MG63 (cell line): ENCODE measurements around the gene ARFGAP3. TPM values are rescaled to one million over a fixed set of nuclear protein-coding genes. Genes with fewer than 3 reads are reported as not detected.

Experiments
- DNase-seq: peaks from one replicate; pipeline ENCODE4 v3.0.0-alpha.2; 2020
- H3K27me3 ChIP-seq: fragments of 250-450 bp; sonication (Bioruptor Pico); 2 replicates; pipeline ENCODE4 v1.5.1; 2020; ENCODE audit warnings: mild to moderate bottlenecking, moderate library complexity
- H3K36me3 ChIP-seq: fragments of 250-450 bp; sonication (Bioruptor Pico); 2 replicates; pipeline ENCODE4 v1.5.1; 2020; ENCODE audit warnings: mild to moderate bottlenecking, moderate library complexity
- H3K4me3 ChIP-seq: fragments of 250-450 bp; sonication (Bioruptor Pico); 2 replicates; pipeline ENCODE4 v1.5.1; 2020; ENCODE audit warnings: mild to moderate bottlenecking, moderate library complexity
- H3K9me3 ChIP-seq: fragments of 250-450 bp; sonication (Bioruptor Pico); 2 replicates; pipeline ENCODE4 v1.5.1; 2020; ENCODE audit warnings: mild to moderate bottlenecking, moderate library complexity
- total RNA-seq: library from RNA; depleted of rRNA; stranded (reverse); fragments of >200 nt; shearing (Covaris generic); gene quantifications from 2 replicates; pipeline ENCODE4 v1.2.3, GENCODE V29; 2014; ENCODE audit warnings: low replicate concordance

The ARFGAP3 gene
- total RNA-seq, 1 experiment from 2014 or later: 27.5 TPM

DNA sequence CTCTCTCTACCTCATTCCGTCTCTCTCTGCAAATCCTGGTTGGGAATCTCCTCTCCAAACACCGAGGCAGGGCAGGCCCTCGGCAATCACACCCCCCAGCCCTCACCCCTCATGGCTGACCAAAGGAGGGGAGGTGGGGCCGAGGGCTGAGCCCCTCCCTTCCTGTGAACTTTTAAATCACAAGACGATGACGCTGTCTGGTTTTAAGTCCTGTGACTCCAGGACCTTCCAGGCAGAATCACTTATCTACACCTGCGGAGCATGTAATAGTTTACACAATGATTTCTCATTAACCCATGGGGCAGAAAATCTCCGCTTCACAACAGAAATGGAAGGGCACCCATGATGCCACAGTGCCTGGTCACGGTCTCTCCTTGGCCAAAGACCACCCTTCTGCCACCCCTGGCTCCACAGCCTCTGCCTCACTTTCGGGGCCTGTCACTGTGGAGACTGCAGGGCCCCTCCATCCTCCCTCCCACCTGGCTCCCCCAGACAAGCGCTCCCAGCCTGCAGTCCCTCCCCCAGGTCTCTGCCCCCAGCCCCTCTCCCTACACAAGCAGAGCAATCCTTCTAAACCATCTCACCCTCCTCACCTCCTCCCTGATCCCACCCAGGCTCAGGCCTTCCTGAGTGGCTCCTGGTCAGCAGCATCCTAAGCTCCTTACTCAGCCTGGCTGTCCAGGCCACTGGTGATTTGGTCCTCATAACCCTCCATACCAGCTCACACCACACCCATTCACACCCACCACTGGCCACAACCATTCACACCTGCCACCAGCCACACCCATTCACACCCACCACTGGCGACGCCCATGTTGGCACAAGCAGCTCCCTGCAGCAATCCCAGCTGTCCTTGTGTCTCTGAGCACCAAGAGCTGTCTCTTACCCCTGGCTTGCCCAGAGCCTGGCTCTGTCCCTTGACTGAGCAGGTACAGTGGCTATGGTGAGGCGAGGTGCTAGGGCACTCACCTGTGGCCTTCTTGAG is 30.7 kb upstream of the ARFGAP3 start:
- H3K36me3 ChIP-seq: peaks cover 23% of the 10 kb centered on the region
- DNase-seq: no peak

DNA sequence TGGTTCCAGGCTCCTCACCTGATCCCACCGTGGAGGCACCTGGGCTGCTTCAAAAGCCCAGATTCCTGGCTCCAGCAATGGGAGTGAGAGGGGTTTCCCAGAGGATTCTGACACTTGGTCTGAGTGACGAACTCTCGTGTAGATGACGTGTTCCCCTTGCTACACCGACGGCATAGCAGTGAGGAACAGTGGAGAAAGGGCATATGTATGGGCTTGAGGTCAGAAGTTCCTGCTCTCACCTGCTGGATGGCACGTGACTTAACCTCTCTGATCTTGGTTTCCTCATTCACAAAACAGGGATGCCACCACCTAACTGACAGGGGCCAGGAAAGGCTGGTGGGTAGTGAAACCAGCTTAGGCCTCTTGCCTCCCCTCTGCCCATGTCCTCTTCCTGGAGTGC is 30.0 kb upstream of the ARFGAP3 start:
- no peaks in the 10 kb centered on the region for H3K27me3 ChIP-seq
- peaks cover 23% of the 10 kb centered on the region for H3K36me3 ChIP-seq

More for the DNA sequence above, 30.7 kb upstream of the ARFGAP3 start:
- Histone ChIP-seq H3K9me3 (no peaks in the 10 kb centered on the region), H3K27me3 (no peaks in the 10 kb centered on the region), H3K4me3 (no peak overlapping the region)

DNA sequence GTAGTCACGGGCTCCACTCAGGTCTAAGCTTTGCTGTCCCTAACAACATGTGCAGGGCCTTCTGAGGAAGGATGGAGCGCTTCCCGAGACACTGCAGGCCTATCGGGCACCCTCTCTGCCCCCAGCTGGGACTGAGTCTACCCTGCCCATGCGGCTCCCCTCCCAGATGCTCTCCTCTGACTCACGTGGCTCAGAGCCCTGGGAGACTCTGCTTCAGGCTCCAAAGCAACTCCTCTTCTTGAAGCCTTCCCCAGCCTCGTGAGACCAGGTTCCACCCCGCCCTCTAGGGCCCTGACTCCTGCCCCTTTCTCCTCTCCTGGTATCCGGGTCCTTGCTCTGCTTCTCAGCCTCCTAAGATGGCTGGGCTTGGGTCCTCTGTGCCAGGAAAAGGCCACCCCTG is 28.4 kb upstream of the ARFGAP3 start:
- Histone ChIP-seq H3K4me3 (no peak overlapping the region), H3K9me3 (no peaks in the 10 kb centered on the region), H3K36me3 (peaks cover 24% of the 10 kb centered on the region), H3K27me3 (no peaks in the 10 kb centered on the region)
- peak; percentile 74 for DNase-seq

More for the DNA sequence above, 30.0 kb upstream of the ARFGAP3 start:
- DNase-seq: no peak
- Histone ChIP-seq H3K4me3 (no peak overlapping the region), H3K9me3 (no peaks in the 10 kb centered on the region)

DNA sequence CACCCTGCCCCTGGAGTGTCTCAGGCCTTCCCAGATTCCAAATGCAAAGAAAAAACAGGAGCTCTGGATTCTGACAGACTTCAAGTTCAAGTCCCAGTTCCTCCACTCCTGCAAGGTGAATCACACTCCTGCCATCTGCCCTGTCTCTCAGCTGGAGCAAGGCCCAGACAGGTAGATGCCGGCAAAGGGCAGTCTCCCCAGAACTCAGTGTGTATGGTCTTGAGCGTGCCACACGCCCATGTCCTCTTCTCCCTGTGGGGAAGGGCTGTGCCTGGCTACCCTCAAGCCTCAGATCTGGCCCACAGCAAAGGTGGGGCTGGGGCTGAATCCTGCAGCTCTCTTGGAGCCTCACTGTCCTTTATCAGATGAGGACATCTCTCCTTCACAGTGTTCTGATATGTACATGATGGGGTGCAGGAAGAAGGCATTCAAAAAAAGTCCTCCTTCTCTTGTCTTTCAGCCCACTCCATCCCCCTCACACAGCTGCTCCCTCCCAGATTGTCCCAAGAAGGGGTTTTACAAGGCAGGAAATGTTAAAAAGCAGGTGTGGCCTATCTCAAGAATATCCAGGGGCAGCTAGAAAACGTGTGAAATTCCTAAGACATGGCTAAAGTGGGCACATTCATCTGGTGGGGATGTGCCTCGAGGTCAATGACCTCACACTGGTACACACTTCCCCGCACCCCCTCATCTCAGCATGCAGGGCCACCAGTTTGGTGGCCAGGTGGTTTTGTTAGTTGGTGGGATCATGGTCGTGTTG is 27.7 kb upstream of the ARFGAP3 start:
- Histone ChIP-seq H3K9me3 (no peaks in the 10 kb centered on the region), H3K36me3 (peaks cover 27% of the 10 kb centered on the region), H3K27me3 (no peaks in the 10 kb centered on the region), H3K4me3 (no peak overlapping the region)
- DNase-seq: no peak

DNA sequence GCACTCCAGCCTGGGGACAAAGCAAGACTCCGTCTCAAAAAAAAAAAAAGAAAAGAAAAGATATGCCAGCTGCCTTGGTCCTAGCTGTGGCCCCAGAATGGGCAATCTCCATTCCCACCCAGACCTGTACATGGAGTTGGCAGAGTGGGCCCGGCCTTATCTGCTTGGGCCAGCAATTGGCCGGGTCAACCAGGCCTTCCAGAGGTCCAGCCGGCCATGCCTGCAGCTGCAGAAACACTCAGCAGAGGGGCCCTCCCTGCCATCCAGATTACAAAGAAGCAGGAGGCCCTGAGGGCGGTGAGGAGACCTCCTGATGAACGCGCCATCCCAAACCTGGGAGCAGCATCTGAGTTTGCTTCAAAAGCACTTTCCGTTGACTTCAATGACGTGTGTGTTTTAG is 26.9 kb upstream of the ARFGAP3 start:
- Histone ChIP-seq H3K4me3 (no peak overlapping the region), H3K36me3 (peaks cover 27% of the 10 kb centered on the region), H3K9me3 (no peaks in the 10 kb centered on the region), H3K27me3 (no peaks in the 10 kb centered on the region)
- DNase-seq: no peak

DNA sequence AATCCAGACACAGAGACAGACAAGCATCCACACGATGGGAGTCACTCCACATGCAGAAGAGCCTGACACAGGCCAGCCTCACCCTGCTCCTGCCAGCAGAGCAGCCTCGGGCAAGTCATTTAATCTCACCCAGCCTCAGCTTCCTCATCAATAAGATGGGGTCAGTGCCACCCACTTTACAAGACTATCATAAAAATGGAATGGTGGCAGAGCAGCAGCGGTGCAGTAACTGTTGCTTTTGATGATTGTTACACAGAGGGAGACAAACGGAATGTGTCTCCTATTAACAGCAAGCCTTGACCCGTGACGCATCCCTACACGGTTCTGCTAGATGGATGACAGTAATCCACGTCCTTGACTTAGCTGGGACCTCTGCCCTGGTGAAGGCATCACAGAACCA is 26.0 kb upstream of the ARFGAP3 start:
- H3K36me3 ChIP-seq: peaks cover 28% of the 10 kb centered on the region

DNA sequence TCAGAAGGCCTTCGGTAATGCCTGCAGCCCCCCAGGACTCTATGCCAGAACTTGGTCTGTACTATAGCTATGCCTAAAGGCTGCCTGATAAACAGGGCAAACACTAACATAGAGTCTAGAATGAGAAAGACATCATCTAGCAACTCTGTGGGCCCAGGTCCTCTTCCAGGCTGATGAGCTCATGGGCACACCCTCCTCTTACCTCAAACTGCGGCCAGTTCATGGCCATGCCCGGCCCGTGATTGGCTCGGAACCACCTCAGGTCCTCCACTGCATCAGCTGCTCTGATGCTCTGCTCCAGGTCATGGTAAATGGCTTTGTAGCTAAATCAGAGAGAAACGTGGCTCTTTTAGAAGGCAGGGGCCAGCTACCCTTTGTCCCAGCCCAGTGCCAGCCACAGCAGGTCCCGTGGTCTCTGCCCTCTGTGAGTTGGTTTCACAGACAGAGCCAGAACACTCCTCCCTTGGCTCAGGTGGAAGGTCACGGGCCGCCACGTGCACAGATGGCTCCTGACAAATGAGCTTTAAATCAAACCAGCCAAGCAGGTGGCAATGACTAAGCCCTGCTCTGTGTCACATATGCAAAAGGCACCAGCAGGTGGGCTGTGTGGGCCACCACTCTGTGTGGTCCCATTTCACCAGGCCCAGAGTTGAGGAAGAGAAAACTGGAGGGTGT is 25.0 kb upstream of the ARFGAP3 start:
- Histone ChIP-seq H3K36me3 (peaks cover 28% of the 10 kb centered on the region), H3K27me3 (no peaks in the 10 kb centered on the region), H3K9me3 (no peaks in the 10 kb centered on the region), H3K4me3 (no peak overlapping the region)
- no peak for DNase-seq

More for the DNA sequence above, 26.0 kb upstream of the ARFGAP3 start:
- Histone ChIP-seq H3K9me3 (no peaks in the 10 kb centered on the region), H3K27me3 (no peaks in the 10 kb centered on the region), H3K4me3 (no peak overlapping the region)
- DNase-seq: no peak

DNA sequence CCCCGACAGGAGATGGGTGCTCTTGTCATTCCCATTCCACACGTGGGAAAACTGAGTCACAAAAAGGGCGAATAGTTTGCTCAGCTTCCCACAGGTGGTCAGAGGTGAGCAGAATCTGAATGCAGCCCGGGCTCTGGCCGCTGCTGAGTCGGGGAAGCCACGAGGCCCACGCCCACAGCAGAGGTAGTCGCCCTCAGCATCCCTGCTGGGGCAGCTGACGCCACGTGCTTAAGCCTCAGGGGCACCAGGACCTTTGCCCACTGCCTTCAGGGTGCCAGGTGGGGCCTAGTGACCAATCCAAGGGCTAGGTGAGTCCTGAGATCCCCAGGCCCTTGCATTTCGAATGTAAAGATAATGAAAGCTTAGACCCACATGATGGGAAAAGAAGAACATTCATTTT is 24.2 kb upstream of the ARFGAP3 start:
- Histone ChIP-seq H3K36me3 (peaks cover 28% of the 10 kb centered on the region), H3K4me3 (no peak overlapping the region), H3K27me3 (no peaks in the 10 kb centered on the region), H3K9me3 (no peaks in the 10 kb centered on the region)
- no peak for DNase-seq

DNA sequence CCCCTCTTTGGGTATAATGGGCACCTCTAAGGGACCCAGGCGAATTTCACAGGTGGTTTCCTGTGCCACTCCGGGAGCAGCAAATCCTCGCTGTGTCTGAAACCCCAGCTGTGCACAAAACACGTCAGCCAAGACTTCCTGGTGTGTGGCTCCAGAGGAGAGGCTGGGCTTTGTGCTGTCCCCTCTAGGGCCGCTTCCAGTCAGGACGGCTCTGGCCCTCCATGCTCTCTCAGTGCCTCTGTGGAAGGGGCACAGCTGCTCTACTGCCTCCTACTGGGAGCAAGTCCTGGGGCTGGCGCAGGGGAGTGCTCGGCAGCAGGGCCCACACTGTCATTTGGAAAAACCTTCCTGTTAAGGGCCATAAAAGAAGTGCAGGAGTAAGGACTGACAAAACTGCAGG is 23.7 kb upstream of the ARFGAP3 start:
- Histone ChIP-seq H3K4me3 (no peak overlapping the region), H3K27me3 (no peaks in the 10 kb centered on the region), H3K36me3 (peaks cover 24% of the 10 kb centered on the region), H3K9me3 (no peaks in the 10 kb centered on the region)
- DNase-seq: no peak

DNA sequence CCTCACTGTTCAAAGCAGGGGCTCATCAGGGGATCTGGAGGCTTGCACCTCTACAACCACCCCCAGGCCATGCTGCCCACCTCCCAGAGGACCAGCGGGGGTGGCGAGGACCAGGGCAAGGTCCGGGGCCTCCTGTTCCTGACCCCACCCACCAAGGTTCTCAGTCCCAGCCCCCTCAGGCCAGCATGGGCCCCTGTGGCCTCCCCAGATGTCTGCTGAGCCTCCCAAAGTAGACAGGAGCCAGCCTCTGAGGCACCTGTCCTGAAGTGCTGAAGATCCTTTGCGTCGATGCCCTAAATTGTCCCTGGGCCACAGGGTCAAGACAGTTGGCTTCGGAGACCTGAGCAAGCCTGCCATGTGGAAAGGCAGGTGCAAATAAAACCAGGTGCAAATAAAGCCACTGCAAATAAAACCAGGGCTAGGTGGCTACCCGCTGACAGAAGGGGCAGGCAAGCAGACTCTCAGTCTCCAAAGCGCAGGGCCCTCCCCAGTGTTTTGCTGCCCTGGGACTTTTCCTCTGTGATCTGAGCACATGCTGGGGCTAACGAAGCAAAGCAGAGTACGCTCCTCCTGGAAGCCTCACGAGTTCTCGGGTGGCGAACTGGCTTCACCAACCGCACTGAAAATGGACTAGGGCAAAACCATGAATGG is 22.4 kb upstream of the ARFGAP3 start:
- Histone ChIP-seq H3K36me3 (peaks cover 18% of the 10 kb centered on the region), H3K4me3 (no peak overlapping the region), H3K27me3 (no peaks in the 10 kb centered on the region), H3K9me3 (no peaks in the 10 kb centered on the region)
- DNase-seq: no peak

DNA sequence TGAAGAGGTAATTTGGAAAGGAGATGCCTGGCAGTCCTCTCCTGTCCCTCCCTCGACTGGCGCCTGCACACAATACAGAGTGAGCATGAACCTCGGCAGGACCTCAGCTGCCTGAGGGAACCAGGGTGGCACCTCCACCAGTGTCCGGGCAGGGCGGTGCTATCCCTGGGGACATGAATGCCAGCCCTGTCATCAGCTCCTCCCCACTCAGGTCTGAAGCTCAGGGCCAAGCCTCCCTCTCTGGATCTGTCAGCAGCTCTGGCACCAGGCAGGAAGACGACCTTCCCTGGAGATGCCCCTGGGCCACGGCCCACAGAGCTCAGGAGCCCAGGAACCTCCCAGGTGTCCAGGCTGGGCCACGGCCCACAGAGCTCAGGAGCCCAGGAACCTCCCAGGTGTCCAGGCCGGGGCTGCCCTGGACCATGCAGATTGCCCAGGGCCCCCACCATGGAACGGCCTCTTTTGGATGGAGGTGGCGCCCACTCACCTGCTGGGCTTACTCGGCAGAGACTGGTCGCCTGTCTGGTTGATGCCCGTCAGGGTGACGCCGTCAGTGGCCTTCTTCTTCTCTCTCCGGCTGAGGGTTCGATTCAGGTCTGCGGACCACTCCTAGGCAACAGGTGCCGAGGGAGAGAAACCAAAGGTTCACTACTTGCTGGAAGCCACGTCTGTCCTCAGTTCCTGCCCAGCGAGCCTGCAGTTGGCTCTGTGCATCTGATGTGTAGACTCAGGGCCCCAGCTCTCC is 21.7 kb upstream of the ARFGAP3 start:
- DNase-seq: no peak
- no peak overlapping the region for H3K4me3 ChIP-seq
- H3K36me3 ChIP-seq: peaks cover 13% of the 10 kb centered on the region
- H3K27me3 ChIP-seq: no peaks in the 10 kb centered on the region
- H3K9me3 ChIP-seq: no peaks in the 10 kb centered on the region

DNA sequence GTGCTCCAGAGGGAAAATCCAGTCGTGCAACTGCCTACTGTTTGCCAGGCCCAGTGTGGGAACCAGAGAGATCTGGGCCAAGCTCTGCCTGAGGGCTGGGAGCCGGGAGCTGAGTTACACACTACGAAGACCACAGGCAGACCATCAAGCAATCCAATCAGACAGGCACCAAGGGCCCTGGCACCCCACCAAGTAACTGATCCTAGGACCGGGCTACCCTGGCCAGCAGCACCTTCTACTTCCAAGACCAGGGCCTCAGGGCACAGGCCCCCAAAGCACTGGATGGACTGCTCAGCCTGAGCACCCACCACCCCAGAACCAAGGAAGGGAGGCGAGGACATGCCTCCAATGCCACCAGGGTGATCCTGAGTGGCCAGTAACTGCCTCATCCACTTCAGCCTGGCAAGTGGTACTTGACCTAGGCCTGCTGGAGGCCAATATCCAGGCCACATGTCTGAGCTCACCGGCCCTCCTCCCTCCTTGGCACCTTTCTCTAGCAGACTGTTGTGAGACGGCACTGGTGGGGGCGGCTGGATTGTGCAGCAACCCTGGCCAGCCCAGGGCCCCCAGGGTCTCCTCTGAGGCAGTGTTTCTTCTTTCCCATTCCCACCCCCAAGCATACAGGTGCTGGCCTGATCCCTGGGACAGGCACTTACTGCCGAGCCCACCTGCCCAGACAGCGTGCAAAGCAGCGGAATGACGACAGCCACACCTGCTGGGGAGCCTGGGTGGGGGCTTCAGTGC is 20.7 kb upstream of the ARFGAP3 start:
- no peak overlapping the region for H3K4me3 ChIP-seq
- DNase-seq: no peak
- no peaks in the 10 kb centered on the region for H3K27me3 ChIP-seq
- H3K36me3 ChIP-seq: peaks cover 16% of the 10 kb centered on the region
- H3K9me3 ChIP-seq: no peaks in the 10 kb centered on the region

DNA sequence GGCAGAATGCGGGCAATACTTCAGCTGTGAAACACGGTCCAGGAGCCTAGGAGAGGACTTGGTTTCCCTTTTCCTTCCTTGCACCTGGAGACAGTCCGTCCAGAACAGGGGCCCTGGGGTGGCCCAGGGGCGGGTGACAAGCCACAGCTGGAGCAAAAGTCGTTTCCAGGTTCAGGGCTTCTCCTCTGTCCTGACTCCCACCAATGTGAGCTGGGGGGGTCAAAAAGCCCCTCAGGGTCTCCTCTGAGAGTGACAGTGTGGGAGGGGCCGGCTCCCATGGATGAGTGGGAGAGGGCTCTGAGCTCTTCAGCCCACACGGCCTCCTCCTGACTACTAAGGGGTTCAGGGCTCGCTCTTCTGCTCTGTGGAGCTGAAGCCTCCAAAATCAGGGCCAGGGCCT is 20.1 kb upstream of the ARFGAP3 start:
- Histone ChIP-seq H3K4me3 (no peak overlapping the region), H3K36me3 (peaks cover 21% of the 10 kb centered on the region), H3K9me3 (no peaks in the 10 kb centered on the region), H3K27me3 (no peaks in the 10 kb centered on the region)
- DNase-seq: no peak

DNA sequence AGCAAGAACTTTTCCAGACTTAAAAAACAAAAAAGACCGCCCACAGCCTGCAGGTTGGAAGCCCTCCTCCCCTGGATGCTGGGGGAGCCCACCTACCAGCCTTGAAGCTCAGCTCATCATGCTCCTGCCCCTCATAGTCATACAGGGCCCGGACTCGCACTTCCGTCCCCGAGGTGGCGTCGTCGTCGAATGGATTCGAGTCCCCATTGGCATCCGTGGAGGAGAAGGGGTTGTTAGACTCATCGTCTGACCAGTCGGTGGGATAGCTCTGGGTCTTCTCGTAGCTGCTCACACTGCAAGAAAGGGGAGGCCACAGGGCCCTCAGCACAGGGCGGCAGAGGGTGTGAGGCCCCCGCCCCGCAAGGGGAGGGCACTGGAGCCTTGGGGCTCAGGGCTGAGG is 19.0 kb upstream of the ARFGAP3 start:
- no peak for DNase-seq
- H3K9me3 ChIP-seq: no peaks in the 10 kb centered on the region
- H3K36me3 ChIP-seq: peaks cover 16% of the 10 kb centered on the region
- no peaks in the 10 kb centered on the region for H3K27me3 ChIP-seq
- H3K4me3 ChIP-seq: no peak overlapping the region

DNA sequence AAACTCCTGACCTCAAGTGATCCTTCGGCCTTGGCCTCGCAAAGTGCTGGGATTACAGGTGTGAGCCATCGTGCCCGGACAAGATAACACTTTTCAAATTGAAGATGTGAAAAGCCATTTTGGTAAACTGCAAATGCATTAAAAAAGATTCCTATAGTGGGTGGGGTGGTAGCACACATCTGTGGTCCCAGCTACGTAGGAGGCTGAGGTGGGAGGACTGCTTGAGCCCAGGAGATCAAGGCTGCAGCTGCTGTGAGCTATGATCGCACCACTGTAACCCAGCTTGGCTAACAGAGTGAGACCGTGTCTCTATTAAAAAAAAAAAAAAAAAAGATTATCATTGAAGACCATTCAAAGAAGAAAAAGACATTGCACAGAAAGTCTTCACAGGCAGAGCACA is 16.9 kb upstream of the ARFGAP3 start:
- no peaks in the 10 kb centered on the region for H3K9me3 ChIP-seq
- DNase-seq: no peak
- H3K4me3 ChIP-seq: no peak overlapping the region
- no peaks in the 10 kb centered on the region for H3K27me3 ChIP-seq
- peaks cover 12% of the 10 kb centered on the region for H3K36me3 ChIP-seq
